Activated T-cell treated with anti-CD3 and anti-CD28 coated beads, Interleukin-2, amount 50 U/mL, for 72 hours (primary cell): ENCODE results near the gene CYP26C1. TPM values are rescaled to one million over a fixed set of nuclear protein-coding genes. Genes with fewer than 3 reads are reported as not detected.

Experiments used
- ATAC-seq, 2 donors: fragments of 150-1000 bp; cut with Tn5 transposase; replicated peaks in 1 of 2; 2 replicates each; pipeline ENCODE4 v1.10.0; 2021; ENCODE audit warnings: moderate library complexity in 2 of 2, mild to moderate bottlenecking in 1 of 2
- DNase-seq, 2 donors: peaks; one replicate each; pipeline ENCODE4 v3.0.0; 2021 to 2022; ENCODE audit warnings: mixed read lengths in 1 of 2
- H3K27ac Mint-ChIP-seq: one replicate; pipeline ENCODE4 v1.8.0; 2022; ENCODE audit warnings: mild to moderate bottlenecking, moderate library complexity, mixed read lengths
- H3K27me3 Mint-ChIP-seq: one replicate; pipeline ENCODE4 v1.8.0; 2022; ENCODE audit warnings: low read depth, mixed read lengths
- H3K36me3 Mint-ChIP-seq, 2 donors: one replicate each; pipeline ENCODE4 v1.8.0; 2022; ENCODE audit warnings: mixed read lengths in 2 of 2, mild to moderate bottlenecking in 1 of 2; ENCODE audit not compliant: insufficient read depth in 2 of 2
- H3K4me1 Mint-ChIP-seq: one replicate; pipeline ENCODE4 v1.8.0; 2022; ENCODE audit warnings: low read depth, mixed read lengths
- H3K4me3 Mint-ChIP-seq, 2 donors: one replicate each; pipeline ENCODE4 v1.8.0; 2022; ENCODE audit warnings: mild to moderate bottlenecking in 2 of 2, mixed read lengths in 2 of 2, moderate library complexity in 2 of 2
- H3K9me3 Mint-ChIP-seq, 2 donors: one replicate each; pipeline ENCODE4 v1.8.0; 2022; ENCODE audit warnings: mixed read lengths in 2 of 2
- total RNA-seq, 2 donors: library from RNA; stranded (reverse); gene quantifications; one replicate each; pipeline ENCODE4 v1.2.3, GENCODE V29; 2022

CYP26C1 gene
- under 1 TPM in 1 of 2 donors, not detected in 1; 0.05 TPM for total RNA-seq

- no peak within 1 kb of the TSS for H3K27ac Mint-ChIP-seq
- H3K4me1 Mint-ChIP-seq = peaks cover 13% of the 10 kb centered on the region
- DNase-seq (no peak), ATAC-seq (no peak)
- H3K9me3 Mint-ChIP-seq = no peaks in the 10 kb centered on the region
- peaks cover 0 to 2% of the 10 kb centered on the region in 2 donors for H3K36me3 Mint-ChIP-seq
- peaks cover 43% of the 10 kb centered on the region for H3K27me3 Mint-ChIP-seq
- H3K4me3 Mint-ChIP-seq = peak within 1 kb of the TSS; percentile 79 to 82
Observed at GRCh38 chr10:93059975-93060886, at the start of gene CYP26C1. TSS of gene CYP26C1 (plus strand) at chr10:93060798. CDS start at chr10:93061264, 466 bp downstream.

- ATAC-seq (no peak), DNase-seq (no peak)
- Mint-ChIP-seq H3K27me3 (no peaks in the 10 kb centered on the region), H3K36me3 (peaks cover 0 to 2% of the 10 kb centered on the region in 2 donors), H3K27ac (no peak overlapping the region), H3K4me3 (no peak overlapping the region), H3K9me3 (no peaks in the 10 kb centered on the region), H3K4me1 (no peaks in the 10 kb centered on the region)
Observed at GRCh38 chr10:93015722-93016121, 44.9 kb upstream of the CYP26C1 start.

GRCh38 chr10:93023013-93023650 is 37.5 kb upstream of the CYP26C1 start:
- H3K4me1 Mint-ChIP-seq = no peaks in the 10 kb centered on the region
- H3K36me3 Mint-ChIP-seq = peaks cover 0 to 2% of the 10 kb centered on the region in 2 donors
- no peaks in the 10 kb centered on the region for H3K9me3 Mint-ChIP-seq
- H3K4me3 Mint-ChIP-seq = no peak overlapping the region
- H3K27ac Mint-ChIP-seq = no peak overlapping the region
- H3K27me3 Mint-ChIP-seq = no peaks in the 10 kb centered on the region
- DNase-seq (no peak), ATAC-seq (no peak)

- Mint-ChIP-seq H3K4me3 (no peak overlapping the region), H3K36me3 (peaks cover 0 to 2% of the 10 kb centered on the region in 2 donors)
Observed at GRCh38 chr10:93026072-93026471, 34.5 kb upstream of the CYP26C1 start.

GRCh38 chr10:93027508-93027907 is 33.1 kb upstream of the CYP26C1 start:
- ATAC-seq = no peak
- no peaks in the 10 kb centered on the region for H3K27me3 Mint-ChIP-seq
- H3K4me1 Mint-ChIP-seq = no peaks in the 10 kb centered on the region
- H3K36me3 Mint-ChIP-seq = peaks cover 0 to 2% of the 10 kb centered on the region in 2 donors
- H3K4me3 Mint-ChIP-seq = no peak overlapping the region
- no peak for DNase-seq
- no peaks in the 10 kb centered on the region for H3K9me3 Mint-ChIP-seq
- H3K27ac Mint-ChIP-seq = no peak overlapping the region

More at GRCh38 chr10:93026072-93026471, 34.5 kb upstream of the CYP26C1 start:
- Mint-ChIP-seq H3K4me1 (no peaks in the 10 kb centered on the region), H3K27me3 (no peaks in the 10 kb centered on the region), H3K27ac (no peak overlapping the region), H3K9me3 (no peaks in the 10 kb centered on the region)
- DNase-seq (no peak), ATAC-seq (no peak)

- no peak for DNase-seq
- H3K4me3 Mint-ChIP-seq = no peak overlapping the region
- H3K27ac Mint-ChIP-seq = no peak overlapping the region
- no peak for ATAC-seq
- H3K27me3 Mint-ChIP-seq = no peaks in the 10 kb centered on the region
- H3K36me3 Mint-ChIP-seq = peaks cover 0 to 2% of the 10 kb centered on the region in 2 donors
- H3K9me3 Mint-ChIP-seq = no peaks in the 10 kb centered on the region
- H3K4me1 Mint-ChIP-seq = no peaks in the 10 kb centered on the region
Observed at GRCh38 chr10:93028883-93029282, 31.7 kb upstream of the CYP26C1 start.

- H3K4me1 Mint-ChIP-seq = no peaks in the 10 kb centered on the region
Observed at GRCh38 chr10:93030409-93030808, 30.2 kb upstream of the CYP26C1 start.

GRCh38 chr10:93032105-93032808 is 28.3 kb upstream of the CYP26C1 start:
- Mint-ChIP-seq H3K36me3 (no peaks in the 10 kb centered on the region), H3K4me1 (no peaks in the 10 kb centered on the region), H3K27me3 (no peaks in the 10 kb centered on the region), H3K27ac (no peak overlapping the region), H3K9me3 (no peaks in the 10 kb centered on the region), H3K4me3 (no peak overlapping the region)
- ATAC-seq (no peak), DNase-seq (no peak)

More at GRCh38 chr10:93030409-93030808, 30.2 kb upstream of the CYP26C1 start:
- H3K36me3 Mint-ChIP-seq = peaks cover 0 to 2% of the 10 kb centered on the region in 2 donors
- ATAC-seq = no peak
- DNase-seq = no peak
- no peak overlapping the region for H3K27ac Mint-ChIP-seq
- no peaks in the 10 kb centered on the region for H3K27me3 Mint-ChIP-seq
- H3K4me3 Mint-ChIP-seq = no peak overlapping the region
- H3K9me3 Mint-ChIP-seq = no peaks in the 10 kb centered on the region

GRCh38 chr10:93032809-93033137 is 27.8 kb upstream of the CYP26C1 start:
- Mint-ChIP-seq H3K9me3 (no peaks in the 10 kb centered on the region), H3K27me3 (no peaks in the 10 kb centered on the region), H3K4me3 (no peak overlapping the region), H3K27ac (no peak overlapping the region), H3K4me1 (no peaks in the 10 kb centered on the region), H3K36me3 (no peaks in the 10 kb centered on the region)
- DNase-seq = no peak
- no peak for ATAC-seq

- ATAC-seq = no peak
- H3K36me3 Mint-ChIP-seq = no peaks in the 10 kb centered on the region
- DNase-seq = no peak
- H3K4me3 Mint-ChIP-seq = no peak overlapping the region
- no peak overlapping the region for H3K27ac Mint-ChIP-seq
- no peaks in the 10 kb centered on the region for H3K9me3 Mint-ChIP-seq
- no peaks in the 10 kb centered on the region for H3K27me3 Mint-ChIP-seq
- H3K4me1 Mint-ChIP-seq = no peaks in the 10 kb centered on the region
Observed at GRCh38 chr10:93034426-93034825, 26.2 kb upstream of the CYP26C1 start.

GRCh38 chr10:93039110-93039509 is 21.5 kb upstream of the CYP26C1 start:
- Mint-ChIP-seq H3K4me1 (no peaks in the 10 kb centered on the region), H3K27me3 (no peaks in the 10 kb centered on the region), H3K36me3 (no peaks in the 10 kb centered on the region), H3K4me3 (no peak overlapping the region), H3K9me3 (no peaks in the 10 kb centered on the region), H3K27ac (no peak overlapping the region)
- ATAC-seq = no peak
- no peak for DNase-seq

- DNase-seq = no peak
- Mint-ChIP-seq H3K27me3 (no peaks in the 10 kb centered on the region), H3K27ac (no peak overlapping the region), H3K4me1 (no peaks in the 10 kb centered on the region), H3K4me3 (no peak overlapping the region), H3K36me3 (no peaks in the 10 kb centered on the region), H3K9me3 (no peaks in the 10 kb centered on the region)
- no peak for ATAC-seq
Observed at GRCh38 chr10:93039721-93040120, 20.9 kb upstream of the CYP26C1 start.

GRCh38 chr10:93054486-93054885 is 6.1 kb upstream of the CYP26C1 start:
- H3K36me3 Mint-ChIP-seq = no peaks in the 10 kb centered on the region
- H3K27ac Mint-ChIP-seq = no peak overlapping the region
- H3K27me3 Mint-ChIP-seq = peaks cover 4% of the 10 kb centered on the region
- H3K9me3 Mint-ChIP-seq = no peaks in the 10 kb centered on the region
- no peak for ATAC-seq
- H3K4me3 Mint-ChIP-seq = no peak overlapping the region
- no peaks in the 10 kb centered on the region for H3K4me1 Mint-ChIP-seq
- DNase-seq = no peak
